ENCODE results near the gene UCK2.

GRCh38 chr1:165907256-165907857, 79.9 kb downstream of the UCK2 start:
- TF ChIP-seq CTCF (IDR thresholded peaks at IDR 0.05; ENCODE audit: low read depth, low read length) (no peak), EZH2phosphoT487 (IDR thresholded peaks at IDR 0.05; ENCODE audit: low read depth) (no peak)
